ENCODE results near the gene CARNS1.
A peak's percentile ranks its signal among the peaks of the same experiment; 100 is the strongest.
"Not testable (repeated sequence)": the region's sequence is repeated elsewhere in the genome, so short reads cannot be mapped to it uniquely, and the experiment has no call there.

The CARNS1 gene

GRCh38 chr11:67397986-67398660, 17.4 kb upstream of the CARNS1 start:
- no peak overlapping the region for H3K4me3 ChIP-seq (ENCODE audit: low read length)
- TF ChIP-seq CTCF (conservative IDR thresholded peaks at IDR 0.05; ENCODE audit: low read length) = no peak
- DNase-seq (ENCODE audit: low read depth) = no peak

- DNase-seq (ENCODE audit: low read depth) = no peak
- no peak overlapping the region; the same call in 1 of the 2 replicates for H3K4me3 ChIP-seq (ENCODE audit: low read length)
- TF ChIP-seq CTCF (conservative IDR thresholded peaks at IDR 0.05; ENCODE audit: low read length) = no peak
Observed at GRCh38 chr11:67398661-67399563, 16.6 kb upstream of the CARNS1 start.

- DNase-seq (ENCODE audit: low read depth) = no peak
- no peak for TF ChIP-seq CTCF (conservative IDR thresholded peaks at IDR 0.05; ENCODE audit: low read length)
- H3K4me3 ChIP-seq (ENCODE audit: low read length) = peak overlapping the region; percentile 88
Observed at GRCh38 chr11:67400251-67400941, 15.1 kb upstream of the CARNS1 start.

GRCh38 chr11:67400942-67401494, 14.5 kb upstream of the CARNS1 start:
- H3K4me3 ChIP-seq (ENCODE audit: low read length) = peak overlapping the region; percentile 88
- DNase-seq (ENCODE audit: low read depth) = no peak
- no peak for TF ChIP-seq CTCF (conservative IDR thresholded peaks at IDR 0.05; ENCODE audit: low read length)

GRCh38 chr11:67401495-67402191, 13.8 kb upstream of the CARNS1 start, which contains the start of gene PPP1CA:
Gene PPP1CA (minus strand): TSS chr11:67401858. CDS start chr11:67401782, 76 bp downstream.
- no peak for TF ChIP-seq CTCF (conservative IDR thresholded peaks at IDR 0.05; ENCODE audit: low read length)
- H3K4me3 ChIP-seq (ENCODE audit: low read length) = peak within 1 kb of the TSS; percentile 88
- peak; percentile 87 for DNase-seq (ENCODE audit: low read depth)

- peak overlapping the region; percentile 55 for H3K4me3 ChIP-seq (ENCODE audit: low read length)
- DNase-seq (ENCODE audit: low read depth) = not testable (repeated sequence)
Observed at GRCh38 chr11:67402192-67402839, 13.2 kb upstream of the CARNS1 start.

- not testable (repeated sequence) for DNase-seq (ENCODE audit: low read depth); H3K4me3 ChIP-seq (ENCODE audit: low read length)
Observed at GRCh38 chr11:67403085-67403484, 12.4 kb upstream of the CARNS1 start.
